C1 segment of cervical spinal cord (tissue), 14 donors: Measurements from ENCODE around the gene SORCS2.
A peak's percentile ranks its signal among the peaks of the same experiment; 100 is the strongest.

ENCODE experiments used
- DNase-seq, 14 donors: peaks; one replicate each; lab custom pipeline; 2025; lab: John Stamatoyannopoulos, UW

SORCS2 gene

GRCh38 chr4:7368296-7368695 lies 176.0 kb downstream of the SORCS2 start:
- DNase-seq = no peak

- DNase-seq = no peak
These were observed 177.2 kb downstream of the SORCS2 start for GRCh38 chr4:7369511-7369910.

- no peak for DNase-seq
These were observed 177.7 kb downstream of the SORCS2 start for GRCh38 chr4:7370038-7370437.

- no peak for DNase-seq
These were observed 179.0 kb downstream of the SORCS2 start for GRCh38 chr4:7371210-7371941.

GRCh38 chr4:7372673-7373072 lies 180.3 kb downstream of the SORCS2 start:
- no peak for DNase-seq

GRCh38 chr4:7374571-7374970 lies 182.2 kb downstream of the SORCS2 start:
- DNase-seq = no peak

- peak in 2 of 14 donors; percentile 17 to 42 for DNase-seq
These were observed 183.1 kb downstream of the SORCS2 start for GRCh38 chr4:7375427-7375826.

- no peak for DNase-seq
These were observed 185.0 kb downstream of the SORCS2 start for GRCh38 chr4:7377223-7377865.

- no peak for DNase-seq
These were observed 186.8 kb downstream of the SORCS2 start for GRCh38 chr4:7379186-7379585.

GRCh38 chr4:7379719-7380118 lies 187.4 kb downstream of the SORCS2 start:
- no peak for DNase-seq

GRCh38 chr4:7381221-7381889 lies 189.0 kb downstream of the SORCS2 start:
- peak in 3 of 14 donors; percentile 27 to 72 (median 51) for DNase-seq

GRCh38 chr4:7381890-7382633 lies 189.7 kb downstream of the SORCS2 start:
- DNase-seq = no peak

GRCh38 chr4:7382634-7383014 lies 190.3 kb downstream of the SORCS2 start:
- DNase-seq = no peak

GRCh38 chr4:7383266-7383665 lies 190.9 kb downstream of the SORCS2 start:
- DNase-seq = no peak

- no peak for DNase-seq
These were observed 191.9 kb downstream of the SORCS2 start for GRCh38 chr4:7384003-7384928.

- DNase-seq = no peak
These were observed 192.9 kb downstream of the SORCS2 start for GRCh38 chr4:7384929-7385890.

- DNase-seq = no peak
These were observed 195.6 kb downstream of the SORCS2 start for GRCh38 chr4:7387925-7388324.

GRCh38 chr4:7388627-7389026 lies 196.3 kb downstream of the SORCS2 start:
- no peak for DNase-seq

- no peak for DNase-seq
These were observed 196.9 kb downstream of the SORCS2 start for GRCh38 chr4:7389101-7389701.
